GM12878 (cell line): ENCODE data around the gene MEGF9. TPM values are rescaled to one million over a fixed set of nuclear protein-coding genes. Genes with fewer than 3 reads are reported as not detected.

Experiments used
- ATAC-seq: fragments of 200-7000 bp; cut with Tn5 transposase; 3 replicates; pipeline ENCODE4 v1.9.1; 2020; ENCODE audit warnings: mild to moderate bottlenecking, moderate library complexity
- BruUV-seq: library from RNA; stranded (reverse); fragments of 400-500 nt; replicated peaks from 2 replicates; lab custom pipeline; 2021; lab: Mats Ljungman, UMichigan
- CTCF ChIA-PET: fragments of 300-600 bp; sonication (Branson Sonifier 250); formaldehyde crosslinking; extraction: SDS; loops from one replicate; lab custom pipeline; 2021; ENCODE audit warnings: inconsistent platforms; lab: Yijun Ruan, JAX
- POLR2A ChIA-PET: fragments of 350-600 bp; formaldehyde crosslinking; extraction: SDS; loops from one replicate; lab custom pipeline; 2021; ENCODE audit warnings: inconsistent platforms; lab: Charles Lee
- RAD21 ChIA-PET: fragments of 300-600 bp; sonication (Branson Sonifier 250); formaldehyde crosslinking; loops from one replicate; lab custom pipeline; 2023; ENCODE audit warnings: antibody characterized with exemption; ENCODE audit not compliant: unreplicated experiment; lab: Charles Lee
- SMC1A ChIA-PET: fragments of 300-600 bp; sonication (Branson Sonifier 250); formaldehyde crosslinking; loops from one replicate; lab custom pipeline; 2023; ENCODE audit not compliant: unreplicated experiment, uncharacterized antibody; lab: Charles Lee
- DNase-seq: peaks from one replicate; pipeline ENCODE4 v3.0.0-alpha.2; 2011; ENCODE audit warnings: low read depth, low spot score
- FAIRE-seq: peaks from 3 replicates; lab custom pipeline; 2011; peaks lifted over from hg19 to GRCh38; lab: Jason Lieb, UNC
- H2AFZ ChIP-seq: 2 replicates; pipeline ENCODE4 v1.6.0; 2011; ENCODE audit warnings: low read depth, low read length, control low read depth; ENCODE audit not compliant: control insufficient read depth
- H3K27ac ChIP-seq: 2 replicates; pipeline ENCODE4 v1.5.1; 2011; ENCODE audit warnings: control low read depth; ENCODE audit not compliant: control insufficient read depth, insufficient read depth
- H3K27me3 ChIP-seq, 2 experiments: replicated peaks in 1 of 2; 2 replicates each; pipeline versions ENCODE4 v1.6.0 to v1.6.1; 2011; ENCODE audit warnings: low read length in 1 of 2; ENCODE audit not compliant: control insufficient read depth in 2 of 2, insufficient read depth in 2 of 2
- H3K36me3 ChIP-seq, 2 experiments: 2 replicates each; pipeline ENCODE4 v1.5.1; 2011; ENCODE audit warnings: low read length in 1 of 2; ENCODE audit not compliant: control insufficient read depth in 2 of 2, insufficient read depth in 2 of 2
- H3K4me1 ChIP-seq: 2 replicates; pipeline ENCODE4 v1.6.1; 2011; ENCODE audit warnings: mild to moderate bottlenecking, low read length, moderate library complexity, mixed read lengths; ENCODE audit not compliant: control insufficient read depth, insufficient read depth
- H3K4me2 ChIP-seq: 2 replicates; pipeline ENCODE4 v1.6.0; 2011; ENCODE audit warnings: control low read depth; ENCODE audit not compliant: control insufficient read depth, insufficient read depth
- H3K4me3 ChIP-seq: fragments of 200-600 bp; sonication (generic); 2 replicates; pipeline ENCODE4 v1.5.1; 2016
- H3K79me2 ChIP-seq: 2 replicates; pipeline ENCODE4 v1.6.0; 2011; ENCODE audit warnings: low read length; ENCODE audit not compliant: control insufficient read depth, insufficient read depth
- H3K9ac ChIP-seq: 2 replicates; pipeline ENCODE4 v1.8.0; 2011; ENCODE audit warnings: low read length, control low read depth, mixed read lengths; ENCODE audit not compliant: control insufficient read depth, insufficient read depth
- H3K9me3 ChIP-seq: replicated peaks from 3 replicates; pipeline ENCODE4 v1.5.1; 2011; ENCODE audit warnings: mild to moderate bottlenecking, low read length; ENCODE audit not compliant: control insufficient read depth, insufficient read depth
- H4K20me1 ChIP-seq: 2 replicates; pipeline ENCODE4 v1.6.0; 2011; ENCODE audit not compliant: control insufficient read depth, insufficient read depth
- ATF7 ChIP-seq: fragments of 450-650 bp; IDR thresholded peaks from 2 replicates; pipeline ENCODE4 v1.6.1; 2016; ENCODE audit warnings: low read depth, mild to moderate bottlenecking
- MTA2 ChIP-seq: fragments of 450-650 bp; IDR thresholded peaks from 2 replicates; pipeline ENCODE4 v1.6.1; 2016; ENCODE audit warnings: low read depth, mild to moderate bottlenecking, moderate library complexity
- MYB ChIP-seq: fragments of 150-350 bp; IDR thresholded peaks from 2 replicates; pipeline ENCODE4 v1.6.1; 2014; ENCODE audit warnings: mild to moderate bottlenecking, low read depth, low read length, borderline replicate concordance
- NFYA ChIP-seq: IDR thresholded peaks from 2 replicates; pipeline ENCODE4 v1.6.1; 2011; ENCODE audit warnings: low read depth, mild to moderate bottlenecking, low read length, improper control_type of control experiment, borderline replicate concordance
- NFYB ChIP-seq: IDR thresholded peaks from 2 replicates; pipeline ENCODE4 v1.6.1; 2011; ENCODE audit warnings: low read depth, mild to moderate bottlenecking, low read length, improper control_type of control experiment, moderate library complexity; ENCODE audit not compliant: insufficient read depth
- PML ChIP-seq: IDR thresholded peaks from 2 replicates; pipeline ENCODE4 v1.6.1; 2012; ENCODE audit warnings: low read length, inconsistent platforms
- POU2F2 ChIP-seq: IDR thresholded peaks from 3 replicates; pipeline ENCODE4 v1.6.1; 2011; ENCODE audit warnings: low read depth, mild to moderate bottlenecking, low read length, borderline replicate concordance
- REST ChIP-seq: IDR thresholded peaks from 2 replicates; pipeline ENCODE4 v1.6.1; 2012; ENCODE audit warnings: mild to moderate bottlenecking, low read depth, low read length
- SPI1 ChIP-seq: IDR thresholded peaks from 2 replicates; pipeline ENCODE4 v1.6.1; 2011; ENCODE audit warnings: low read depth, mild to moderate bottlenecking, low read length, moderate library complexity, borderline replicate concordance; ENCODE audit not compliant: insufficient read depth
- TCF3 ChIP-seq: IDR thresholded peaks from 2 replicates; pipeline ENCODE4 v1.6.1; 2012; ENCODE audit warnings: low read depth, mild to moderate bottlenecking, low read length, borderline replicate concordance; ENCODE audit not compliant: insufficient read depth
- YBX1 ChIP-seq: fragments of 450-650 bp; IDR thresholded peaks from 2 replicates; pipeline ENCODE4 v1.6.1; 2016; ENCODE audit warnings: antibody characterized with exemption
- YY1 ChIP-seq: IDR thresholded peaks from 2 replicates; pipeline ENCODE4 v1.6.1; 2011; ENCODE audit warnings: low read depth, mild to moderate bottlenecking, low read length
- ZNF24 ChIP-seq: fragments of 450-650 bp; IDR thresholded peaks from 2 replicates; pipeline ENCODE4 v1.6.1; 2017; ENCODE audit warnings: antibody characterized with exemption, mild to moderate bottlenecking
- ZNF622 ChIP-seq: fragments of 450-650 bp; IDR thresholded peaks from 2 replicates; pipeline ENCODE4 v1.6.1; 2017; ENCODE audit warnings: mild to moderate bottlenecking, inconsistent platforms
- WGBS: methylation state at CpG from one replicate; pipeline ENCODE4 v1.1.6; 2016; ENCODE audit warnings: low lambda C conversion rate; ENCODE audit not compliant: insufficient replicate concordance, insufficient coverage; ENCODE audit errors: missing lambda C conversion rate; 5-methylcytosine and 5-hydroxymethylcytosine counted together
- in situ Hi-C: fragments of 300-500 bp; cut with MboI; formaldehyde crosslinking; loops from 9 replicates; pipeline ENCODE4 v1.14.3; 2018; ENCODE audit warnings: mixed read lengths
- intact Hi-C: fragments of 100-400 bp; cut with micrococcal nuclease; formaldehyde crosslinking; loops from one replicate; pipeline ENCODE4 v1.14.2; 2022; ENCODE audit not compliant: unreplicated experiment
- polyA plus RNA-seq, 11 experiments: library from polyadenylated mRNA; depleted of rRNA in 4 of 11; unstranded in 6 of 11; stranded (reverse) in 5 of 11; fragments of >200 nt; fragmentation: Nextera tagmentation in 4 of 11; fragmentation: Illumina TruSeq in 1 of 11; extraction: Ambion mirVana in 4 of 11; extraction: Trizol in 1 of 11; gene quantifications; 1 replicate in 1 of 11; 2 replicates in 10 of 11; pipeline versions ENCODE4 v1.2.1 to v1.2.3, GENCODE V29; 2011 to 2016; ENCODE audit warnings: inconsistent platforms in 2 of 11, missing spikeins in 2 of 11, low read depth in 1 of 11
- total RNA-seq, 4 experiments: library from RNA; depleted of rRNA in 3 of 4; stranded (reverse); fragments of >200 nt in 3 of 4; fragmentation: Illumina TruSeq in 1 of 4; extraction: Trizol in 1 of 4; gene quantifications; 2 replicates each; pipeline versions ENCODE4 v1.2.1 to v1.2.3, GENCODE V29; 2013 to 2021
- TF ChIP-seq, protein P1 (sequence below): IDR thresholded peaks from 2 replicates; pipeline ENCODE4 v1.6.1; 2011; ENCODE audit warnings: low read depth, low read length, improper control_type of control experiment, borderline replicate concordance

MEGF9 gene
- total and polyA plus RNA-seq, 10 of the 15 experiments (the other 5 are each of a cell fraction or from before 2014, with no cell fraction given), result 0.71 to 5.1 (median 2.6) TPM

GRCh38 chr9:120723565-120723964 is 9.3 kb upstream of the MEGF9 start:
- 91% methylated on average over 3 of the region's 3 CpGs for WGBS
- H3K4me2 ChIP-seq, result no peak overlapping the region
- SMC1A ChIA-PET, result no interaction called here
- no peaks in the 10 kb centered on the region for H4K20me1 ChIP-seq
- no peaks in the 10 kb centered on the region for H3K36me3 ChIP-seq
- BruUV-seq, result no TSS peak
- POLR2A ChIA-PET, result no interaction called here
- intact Hi-C loops, result no loop called here
- H3K4me1 ChIP-seq, result no peaks in the 10 kb centered on the region
- H3K9ac ChIP-seq, result no peak overlapping the region
- no peaks in the 10 kb centered on the region; a peak in 1 of 4 replicates for H3K27me3 ChIP-seq
- DNase-seq (no peak), FAIRE-seq (no peak), ATAC-seq (no peak)
- H3K9me3 ChIP-seq, result no peaks in the 10 kb centered on the region
- H2AFZ ChIP-seq, result no peak overlapping the region
- TF ChIP-seq SPI1, result no peak
- RAD21 ChIA-PET, result no interaction called here
- no peak overlapping the region for H3K27ac ChIP-seq
- CTCF ChIA-PET, result interaction anchor here (0.6 kb wide), 2 partner anchors 14 to 239 kb away, joined by 3 to 5 read pairs; no protein-coding TSS in a partner anchor
- no peaks in the 10 kb centered on the region for H3K79me2 ChIP-seq
- in situ Hi-C loops, result no loop called here
- H3K4me3 ChIP-seq, result no peak overlapping the region

DNA sequence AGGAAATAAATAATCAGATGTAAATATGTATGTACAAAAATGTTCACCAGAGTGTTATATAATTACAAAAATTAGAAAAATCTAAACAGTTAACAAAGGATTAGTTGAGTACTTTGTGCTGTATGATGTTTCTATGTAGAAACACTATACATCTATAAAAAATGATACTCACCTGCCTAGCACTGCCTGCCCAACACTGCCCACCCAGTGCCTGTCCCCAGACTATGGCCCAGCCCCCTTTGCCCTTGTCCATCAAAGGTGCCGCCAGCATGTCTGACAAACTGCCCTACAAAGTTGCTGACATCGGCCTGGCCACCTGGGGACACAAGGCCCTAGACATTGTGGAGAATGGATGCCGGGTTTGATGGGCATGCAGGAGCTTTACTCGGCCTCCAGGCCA is 6.1 kb upstream of the MEGF9 start:
- no peaks in the 10 kb centered on the region for H3K4me1 ChIP-seq
- FAIRE-seq (no peak), ATAC-seq (no peak), DNase-seq (no peak)
- H3K9me3 ChIP-seq, result no peaks in the 10 kb centered on the region; the same call in 2 of the 3 replicates
- RAD21 ChIA-PET, result no interaction called here
- H3K27ac ChIP-seq, result no peak overlapping the region
- in situ Hi-C loops (no loop called here), intact Hi-C loops (no loop called here)
- POLR2A ChIA-PET, result no interaction called here
- no peak overlapping the region for H3K4me2 ChIP-seq
- no peaks in the 10 kb centered on the region for H3K79me2 ChIP-seq
- no peak overlapping the region for H3K4me3 ChIP-seq
- SMC1A ChIA-PET, result no interaction called here
- H3K9ac ChIP-seq, result no peak overlapping the region
- CTCF ChIA-PET, result no interaction called here
- no peaks in the 10 kb centered on the region for H3K36me3 ChIP-seq
- no peak overlapping the region for H2AFZ ChIP-seq
- H3K27me3 ChIP-seq, result no peaks in the 10 kb centered on the region; a peak in 1 of 4 replicates
- no TSS peak for BruUV-seq
- no peaks in the 10 kb centered on the region for H4K20me1 ChIP-seq
- 78% methylated on average over 4 of the region's 4 CpGs for WGBS
- TF ChIP-seq, protein P1, sequence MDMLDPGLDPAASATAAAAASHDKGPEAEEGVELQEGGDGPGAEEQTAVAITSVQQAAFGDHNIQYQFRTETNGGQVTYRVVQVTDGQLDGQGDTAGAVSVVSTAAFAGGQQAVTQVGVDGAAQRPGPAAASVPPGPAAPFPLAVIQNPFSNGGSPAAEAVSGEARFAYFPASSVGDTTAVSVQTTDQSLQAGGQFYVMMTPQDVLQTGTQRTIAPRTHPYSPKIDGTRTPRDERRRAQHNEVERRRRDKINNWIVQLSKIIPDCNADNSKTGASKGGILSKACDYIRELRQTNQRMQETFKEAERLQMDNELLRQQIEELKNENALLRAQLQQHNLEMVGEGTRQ, result no peak
- no peak for TF ChIP-seq ATF7
- TF ChIP-seq YBX1, result no peak
- TF ChIP-seq REST, result no peak
- no peak for TF ChIP-seq POU2F2
- no peak for TF ChIP-seq NFYB
- no peak for TF ChIP-seq ZNF622
- TF ChIP-seq YY1, result no peak
- no peak for TF ChIP-seq TCF3
- TF ChIP-seq MYB, result no peak
- TF ChIP-seq ZNF24, result no peak
- no peak for TF ChIP-seq PML
- no peak for TF ChIP-seq NFYA
- TF ChIP-seq MTA2, result no peak
